ENCODE data around the gene IMMT. TPM values are rescaled to one million over a fixed set of nuclear protein-coding genes. Genes with fewer than 3 reads are reported as not detected.

Gene IMMT
- total and polyA plus RNA-seq, 2 of the 8 experiments (the other 6 are each of a cell fraction or from before 2014, with no cell fraction given): 37.7 to 103 TPM

DNA sequence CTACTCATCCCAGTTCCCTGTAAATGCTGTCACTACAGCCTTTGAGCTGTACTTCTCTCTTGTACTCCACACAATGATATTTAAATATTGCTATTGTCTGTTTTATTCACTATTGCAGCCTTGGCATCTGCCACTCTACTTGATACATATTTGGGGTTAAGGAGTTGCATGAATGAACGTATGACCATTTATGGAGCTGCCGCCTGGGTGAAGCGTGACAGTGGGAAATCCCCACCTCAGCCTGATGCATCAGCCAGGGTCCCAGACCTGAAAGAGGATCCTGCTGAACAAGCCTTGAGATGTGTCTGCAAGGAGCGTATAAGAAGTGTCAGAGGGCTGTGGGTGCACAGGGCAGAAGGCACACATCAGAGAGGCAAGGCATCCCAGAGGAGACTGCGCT lies 43.1 kb upstream of the IMMT start:
- Histone ChIP-seq H3K27ac (ENCODE audit: low read depth, low read length) (no peak overlapping the region), H3K23ac (ENCODE audit: insufficient read length) (no peak overlapping the region), H3K4me2 (ENCODE audit: insufficient read depth in 1 of 2, low read depth in 2 of 2, low read length in 2 of 2) (no peak overlapping the region), H4K5ac (ENCODE audit: insufficient read length, low read depth, low read length) (no peak overlapping the region), H4K20me1 (replicated peaks in 1 of 2; ENCODE audit: control insufficient read depth in 1 of 2, insufficient read depth in 2 of 2, low read length in 2 of 2) (no peaks in the 10 kb centered on the region), H4K91ac (replicated peaks; ENCODE audit: insufficient read length, low read length) (no peak overlapping the region), H3K9me3 (ENCODE audit: insufficient read depth in 2 of 2, low read depth in 1 of 2, low read length in 1 of 2) (no peaks in the 10 kb centered on the region), H3K27me3 (replicated peaks in 1 of 4; ENCODE audit: control insufficient read depth in 3 of 4, extremely low read depth in 1 of 4, insufficient read depth in 3 of 4, low read length in 3 of 4) (no peaks in the 10 kb centered on the region), H2BK5ac (ENCODE audit: low read depth, low read length) (no peak overlapping the region), H3K79me1 (ENCODE audit: low read depth, low read length) (no peaks in the 10 kb centered on the region), H3K4me1 (replicated peaks in 1 of 4; ENCODE audit: control insufficient read depth in 3 of 4, insufficient read depth in 4 of 4, low read length in 3 of 4) (no peaks in the 10 kb centered on the region; a peak in 1 of 7 replicates), H3K9ac (replicated peaks in 1 of 4; ENCODE audit: extremely low read depth in 1 of 4, low read depth in 3 of 4, low read length in 3 of 4) (no peak overlapping the region), H3K79me2 (ENCODE audit: control insufficient read depth in 1 of 2, insufficient read depth in 2 of 2, low read length in 2 of 2) (no peaks in the 10 kb centered on the region), H2BK15ac (ENCODE audit: low read length) (no peak overlapping the region), H2BK20ac (ENCODE audit: low read length) (no peak overlapping the region), H2BK12ac (ENCODE audit: low read depth, low read length) (no peak overlapping the region), H4K8ac (ENCODE audit: extremely low read depth, insufficient read depth, low read length) (no peak overlapping the region), H3K4ac (replicated peaks; ENCODE audit: insufficient read length, low read depth, low read length) (no peak overlapping the region), H2BK120ac (replicated peaks; ENCODE audit: low read depth, low read length) (no peak overlapping the region), H3K14ac (ENCODE audit: insufficient read length) (no peak overlapping the region), H3K36me3 (ENCODE audit: control insufficient read depth in 2 of 4, insufficient read depth in 4 of 4, low read length in 3 of 4) (no peaks in the 10 kb centered on the region), H3K23me2 (ENCODE audit: low read depth, low read length) (no peaks in the 10 kb centered on the region), H3K4me3 (ENCODE audit: extremely low read depth in 1 of 4, insufficient read depth in 2 of 4, low read depth in 3 of 4, low read length in 4 of 4) (no peak overlapping the region), H3K56ac (replicated peaks; ENCODE audit: insufficient read length, low read depth, low read length) (no peak overlapping the region), H3K18ac (ENCODE audit: extremely low read depth, low read length) (no peak overlapping the region), H2AK5ac (ENCODE audit: low read depth, low read length) (no peak overlapping the region), H2AFZ (ENCODE audit: low read length) (no peak overlapping the region)
- FAIRE-seq: no peak
- 95% methylated on average over 5 of the region's 5 CpGs; no CpG with 5 or more reads in 1 of the 2 experiments for WGBS, 2 experiments (ENCODE audit: extremely low coverage in 1 of 2, insufficient coverage in 1 of 2, insufficient read length in 1 of 2, insufficient replicate concordance in 2 of 2, low coverage in 1 of 2, low lambda C conversion rate in 2 of 2, missing lambda C conversion rate in 1 of 2)
- DNase-seq (ENCODE audit: low read depth in 1 of 2, low spot score in 2 of 2): no peak
- ChIA-PET CTCF (ENCODE audit: partially characterized antibody) (interaction anchor here (1.4 kb wide), 1 partner anchor 13 kb away, joined by 3 read pairs; no protein-coding TSS in a partner anchor), POLR2A (ENCODE audit: partially characterized antibody) (no interaction called here)
- TF ChIP-seq NRF1 (IDR thresholded peaks at IDR 0.05; ENCODE audit: low read depth, low read length) (no peak), RXRA (IDR thresholded peaks at IDR 0.05; ENCODE audit: insufficient read depth, low read depth, low read length) (no peak), RFX5 (IDR thresholded peaks at IDR 0.05; ENCODE audit: borderline replicate concordance, low read depth, low read length) (no peak), KDM4A (IDR thresholded peaks at IDR 0.05; ENCODE audit: low read depth, low read length, severe bottlenecking) (no peak)

Measured in H1 (cell line).